Smooth muscle cell (in vitro differentiated cells): ENCODE results near the gene PRPSAP1. TPM values are rescaled to one million over a fixed set of nuclear protein-coding genes. Genes with fewer than 3 reads are reported as not detected.
A peak's percentile ranks its signal among the peaks of the same experiment; 100 is the strongest.

ENCODE experiments used
- DNase-seq: peaks from one replicate; lab custom pipeline; 2025; ENCODE audit not compliant: unreplicated experiment; lab: John Stamatoyannopoulos, UW
- H2AFZ ChIP-seq: fragments of 200-600 bp; sonication (generic); 2 replicates; pipeline ENCODE4 v1.6.0; 2016; ENCODE audit warnings: antibody characterized with exemption, low read depth, mild to moderate bottlenecking
- H3F3A ChIP-seq: fragments of 200-600 bp; sonication (generic); 2 replicates; pipeline ENCODE4 v1.6.0; 2017; ENCODE audit warnings: antibody characterized with exemption, low read depth
- H3K27ac ChIP-seq: fragments of 200-600 bp; sonication (generic); 2 replicates; pipeline ENCODE4 v1.5.1; 2016; ENCODE audit warnings: low read depth, mild to moderate bottlenecking
- H3K27me3 ChIP-seq: fragments of 200-600 bp; sonication (generic); 2 replicates; pipeline ENCODE4 v1.6.1; 2016; ENCODE audit warnings: low read depth, mild to moderate bottlenecking
- H3K36me3 ChIP-seq: fragments of 200-600 bp; sonication (generic); 2 replicates; pipeline ENCODE4 v1.5.1; 2016; ENCODE audit warnings: low read depth
- H3K4me1 ChIP-seq: fragments of 200-600 bp; sonication (generic); 2 replicates; pipeline ENCODE4 v1.5.1; 2016; ENCODE audit warnings: low read depth
- H3K4me2 ChIP-seq: fragments of 200-600 bp; sonication (generic); 2 replicates; pipeline ENCODE4 v1.6.0; 2016; ENCODE audit warnings: mild to moderate bottlenecking
- H3K4me3 ChIP-seq: fragments of 200-600 bp; sonication (generic); 2 replicates; pipeline ENCODE4 v1.5.1; 2016; ENCODE audit warnings: mild to moderate bottlenecking
- H3K79me2 ChIP-seq: fragments of 200-600 bp; sonication (generic); 2 replicates; pipeline ENCODE4 v1.6.0; 2016; ENCODE audit warnings: low read depth, mild to moderate bottlenecking
- H3K9ac ChIP-seq: fragments of 200-600 bp; sonication (generic); 2 replicates; pipeline ENCODE4 v1.6.0; 2016; ENCODE audit warnings: low read depth
- H3K9me3 ChIP-seq: fragments of 200-600 bp; sonication (generic); replicated peaks from 2 replicates; pipeline ENCODE4 v1.5.1; 2016; ENCODE audit warnings: low read depth
- H4K20me1 ChIP-seq: fragments of 200-600 bp; sonication (generic); 2 replicates; pipeline ENCODE4 v1.6.0; 2016; ENCODE audit warnings: low read depth
- WGBS: methylation state at CpG from one replicate; pipeline ENCODE4 v1.1.7; 2016; ENCODE audit warnings: low lambda C conversion rate; 5-methylcytosine and 5-hydroxymethylcytosine counted together
- polyA plus RNA-seq: library from polyadenylated mRNA; unstranded; fragments of >200 nt; fragmentation: Nextera tagmentation; extraction: Ambion mirVana; gene quantifications from 2 replicates; pipeline ENCODE4 v1.2.1, GENCODE V29; 2016
- total RNA-seq: library from RNA; depleted of rRNA; stranded (reverse); fragments of >200 nt; gene quantifications from 2 replicates; pipeline ENCODE4 v1.2.3, GENCODE V29; 2014
- TF ChIP-seq, protein P1 (sequence below): fragments of 200-600 bp; sonication (generic); IDR thresholded peaks from 2 replicates; pipeline ENCODE4 v1.5.1; 2017; ENCODE audit warnings: borderline replicate concordance, mild to moderate bottlenecking, antibody characterized with exemption; ENCODE audit not compliant: insufficient read depth, poor library complexity, severe bottlenecking

The PRPSAP1 gene
- total and polyA plus RNA-seq, 2 experiments from 2014 or later: 27.1 to 35.7 TPM

DNA sequence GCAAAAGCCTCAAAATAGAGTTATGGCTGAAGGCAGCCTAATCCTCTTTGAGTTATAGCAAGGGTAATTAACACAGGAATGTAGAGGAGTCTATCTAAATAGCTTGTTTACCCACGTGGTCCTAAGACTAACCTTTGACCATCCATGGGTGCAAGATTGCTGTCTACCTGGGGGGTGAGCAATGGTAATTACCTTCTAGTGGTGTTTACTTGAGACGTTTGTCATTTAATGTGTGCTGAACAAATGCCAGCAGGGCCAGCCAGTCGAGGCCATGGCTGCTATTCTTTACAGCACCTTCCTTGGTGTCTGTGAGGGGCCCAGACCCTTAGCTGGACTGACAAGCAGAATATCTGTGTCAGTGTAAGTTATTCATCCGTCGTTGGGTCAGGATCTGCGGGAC lies 13.9 kb upstream of the PRPSAP1 start:
- Histone ChIP-seq H3K9ac (no peak overlapping the region), H3K9me3 (no peaks in the 10 kb centered on the region), H2AFZ (no peak overlapping the region), H3K4me1 (peaks cover 6% of the 10 kb centered on the region), H3K4me3 (no peak overlapping the region), H3K27me3 (no peaks in the 10 kb centered on the region), H3K27ac (no peak overlapping the region), H4K20me1 (peaks cover 2% of the 10 kb centered on the region), H3F3A (peaks cover 18% of the 10 kb centered on the region), H3K36me3 (no peaks in the 10 kb centered on the region), H3K4me2 (no peak overlapping the region), H3K79me2 (no peaks in the 10 kb centered on the region)
- TF ChIP-seq, protein P1, sequence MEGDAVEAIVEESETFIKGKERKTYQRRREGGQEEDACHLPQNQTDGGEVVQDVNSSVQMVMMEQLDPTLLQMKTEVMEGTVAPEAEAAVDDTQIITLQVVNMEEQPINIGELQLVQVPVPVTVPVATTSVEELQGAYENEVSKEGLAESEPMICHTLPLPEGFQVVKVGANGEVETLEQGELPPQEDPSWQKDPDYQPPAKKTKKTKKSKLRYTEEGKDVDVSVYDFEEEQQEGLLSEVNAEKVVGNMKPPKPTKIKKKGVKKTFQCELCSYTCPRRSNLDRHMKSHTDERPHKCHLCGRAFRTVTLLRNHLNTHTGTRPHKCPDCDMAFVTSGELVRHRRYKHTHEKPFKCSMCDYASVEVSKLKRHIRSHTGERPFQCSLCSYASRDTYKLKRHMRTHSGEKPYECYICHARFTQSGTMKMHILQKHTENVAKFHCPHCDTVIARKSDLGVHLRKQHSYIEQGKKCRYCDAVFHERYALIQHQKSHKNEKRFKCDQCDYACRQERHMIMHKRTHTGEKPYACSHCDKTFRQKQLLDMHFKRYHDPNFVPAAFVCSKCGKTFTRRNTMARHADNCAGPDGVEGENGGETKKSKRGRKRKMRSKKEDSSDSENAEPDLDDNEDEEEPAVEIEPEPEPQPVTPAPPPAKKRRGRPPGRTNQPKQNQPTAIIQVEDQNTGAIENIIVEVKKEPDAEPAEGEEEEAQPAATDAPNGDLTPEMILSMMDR: no peak
- 72% methylated on average over 6 of the region's 6 CpGs for whole genome bisulfite sequencing
- no peak for DNase-seq

DNA sequence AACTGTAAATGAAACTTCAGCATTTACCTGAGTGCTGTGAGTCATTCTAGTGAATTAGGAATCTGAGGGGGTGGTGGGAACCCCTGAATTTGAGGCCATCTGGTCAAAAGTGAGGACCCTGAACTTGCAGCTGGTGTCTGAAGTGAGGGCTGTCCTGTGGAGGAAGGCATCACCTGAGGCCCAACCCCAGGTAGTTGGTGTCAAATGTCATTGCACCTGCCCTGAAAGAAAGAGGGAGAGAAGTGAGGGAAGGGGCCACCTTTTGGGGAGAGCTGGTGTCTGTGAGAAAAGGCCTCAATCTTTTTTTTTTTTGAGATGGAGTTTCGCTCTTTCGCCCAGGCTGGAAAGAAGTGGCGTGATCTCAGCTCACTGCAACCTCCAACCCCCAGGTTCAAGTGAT lies 12.5 kb upstream of the PRPSAP1 start:
- peaks cover 6% of the 10 kb centered on the region for H3K4me1 ChIP-seq
- no peak overlapping the region for H3K4me3 ChIP-seq
- no peak overlapping the region for H2AFZ ChIP-seq
- no peaks in the 10 kb centered on the region for H3K27me3 ChIP-seq
- 96% methylated on average over 3 of the region's 3 CpGs for whole genome bisulfite sequencing
- no peak overlapping the region for H3K27ac ChIP-seq
- H3K36me3 ChIP-seq: no peaks in the 10 kb centered on the region
- H3K9me3 ChIP-seq: no peaks in the 10 kb centered on the region
- H3K79me2 ChIP-seq: no peaks in the 10 kb centered on the region
- H3K9ac ChIP-seq: no peak overlapping the region
- H3F3A ChIP-seq: peaks cover 18% of the 10 kb centered on the region
- no peak overlapping the region for H3K4me2 ChIP-seq
- TF ChIP-seq, protein P1: no peak
- H4K20me1 ChIP-seq: peaks cover 2% of the 10 kb centered on the region
- no peak for DNase-seq

DNA sequence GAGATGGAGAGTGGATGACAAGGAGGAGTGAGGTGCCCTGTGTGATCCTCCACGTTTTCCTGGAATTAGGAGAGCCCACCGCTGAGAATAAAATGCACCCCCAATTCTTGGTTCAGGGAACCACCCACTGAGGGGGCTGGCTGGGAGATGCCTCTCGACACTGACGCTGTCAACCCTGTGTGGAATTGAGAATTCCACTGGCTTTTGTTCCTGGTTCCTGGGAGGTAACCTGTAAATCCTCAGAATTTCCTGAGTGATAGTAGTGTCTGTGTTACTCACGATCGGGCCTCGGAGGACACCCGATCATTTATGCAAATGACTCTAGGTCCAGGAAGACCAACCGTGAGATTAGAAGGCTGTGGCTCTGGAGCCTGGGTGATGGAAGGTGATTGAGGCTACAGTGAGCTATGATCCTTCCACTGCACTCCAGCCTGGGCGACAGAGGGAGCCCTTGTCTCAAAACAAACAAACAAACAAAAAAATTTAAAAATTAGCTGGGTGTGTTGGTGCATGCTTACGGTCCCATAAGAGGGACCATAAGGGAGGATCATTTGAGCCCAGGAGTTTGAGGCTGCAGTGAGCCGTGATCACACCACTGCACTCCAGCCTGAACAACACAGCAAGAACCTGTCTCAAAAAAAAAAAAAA lies 11.7 kb upstream of the PRPSAP1 start:
- peaks cover 18% of the 10 kb centered on the region for H3F3A ChIP-seq
- no peak overlapping the region for H3K4me2 ChIP-seq
- H4K20me1 ChIP-seq: no peaks in the 10 kb centered on the region
- no peaks in the 10 kb centered on the region for H3K36me3 ChIP-seq
- H3K27ac ChIP-seq: no peak overlapping the region
- DNase-seq: no peak
- H3K27me3 ChIP-seq: no peaks in the 10 kb centered on the region
- TF ChIP-seq, protein P1: peak; percentile 40
- WGBS: 48% methylated on average over 12 of the region's 12 CpGs
- no peaks in the 10 kb centered on the region for H3K79me2 ChIP-seq
- H3K9me3 ChIP-seq: no peaks in the 10 kb centered on the region
- H2AFZ ChIP-seq: no peak overlapping the region
- no peak overlapping the region for H3K4me3 ChIP-seq
- peaks cover 6% of the 10 kb centered on the region for H3K4me1 ChIP-seq
- H3K9ac ChIP-seq: no peak overlapping the region
